GM12872 (cell line): Measurements from ENCODE around the gene GALNT14.

ENCODE experiments used
- CTCF ChIP-seq: IDR thresholded peaks from 3 replicates; pipeline ENCODE4 v1.5.1; 2011; ENCODE audit warnings: low read depth, mild to moderate bottlenecking, low read length, moderate library complexity; ENCODE audit not compliant: insufficient read depth

Gene GALNT14

DNA sequence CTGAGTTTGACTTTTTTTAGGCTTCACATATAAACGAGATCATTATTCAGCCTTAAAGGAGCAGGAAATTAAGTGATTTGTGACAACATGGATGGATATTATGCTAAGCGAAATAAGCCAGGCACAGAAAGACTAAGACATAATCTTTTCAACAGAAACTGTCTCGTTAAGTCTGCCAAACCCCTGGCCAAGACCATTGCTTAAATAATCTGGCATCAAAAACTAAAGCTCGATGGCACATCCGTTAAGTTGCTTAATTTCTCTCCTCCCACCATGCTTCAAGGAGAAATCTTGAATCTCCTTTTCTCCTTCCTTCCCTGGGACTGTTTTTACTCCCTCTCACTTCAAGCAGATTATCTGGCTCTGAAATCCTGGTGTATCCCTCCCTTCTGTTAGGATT, 140.3 kb downstream of the GALNT14 start:
- no peak for TF ChIP-seq CTCF

GRCh38 chr2:30994227-30995056, 143.8 kb downstream of the GALNT14 start:
- no peak for TF ChIP-seq CTCF

DNA sequence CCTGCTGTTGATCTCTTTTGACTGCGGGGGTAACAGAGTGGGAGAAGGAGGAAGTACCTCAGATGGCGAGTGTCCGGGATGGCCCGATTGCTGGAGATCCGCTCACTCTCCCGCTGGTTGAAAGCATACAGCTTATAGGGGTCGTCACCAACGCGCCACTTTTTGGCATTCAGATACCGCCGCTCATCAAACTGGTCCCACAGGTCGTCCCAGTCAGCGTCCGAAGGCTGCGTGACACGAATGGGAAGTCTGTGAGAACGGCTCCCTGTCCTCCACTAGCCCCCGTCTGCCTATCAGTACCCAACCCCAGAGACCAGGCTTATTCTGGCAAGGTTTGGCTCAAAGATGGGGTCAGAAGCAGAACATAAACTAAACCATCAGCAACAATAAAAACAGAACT, 145.5 kb downstream of the GALNT14 start:
- TF ChIP-seq CTCF = no peak

GRCh38 chr2:30990671-30991070, 147.6 kb downstream of the GALNT14 start:
- TF ChIP-seq CTCF = no peak

GRCh38 chr2:30990176-30990575, 148.1 kb downstream of the GALNT14 start:
- no peak for TF ChIP-seq CTCF

DNA sequence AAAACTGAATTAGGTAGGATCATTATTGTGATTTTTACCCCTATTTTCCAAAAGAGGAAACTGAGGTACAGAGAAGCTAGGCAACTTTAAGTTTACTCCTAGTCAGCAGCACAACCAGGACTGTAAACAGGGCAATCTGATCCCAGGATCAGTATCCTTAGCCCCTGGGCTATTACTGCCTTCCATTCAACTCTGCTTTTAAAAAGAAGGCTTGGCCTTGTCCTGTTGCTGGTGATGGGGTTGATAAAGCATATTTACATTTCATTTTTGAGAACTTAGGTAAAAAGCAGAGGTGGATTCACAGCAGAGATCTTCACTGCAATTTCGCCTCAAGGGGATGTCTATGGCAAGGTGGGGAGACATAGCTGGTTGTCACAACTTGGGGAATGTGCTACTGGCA, 148.5 kb downstream of the GALNT14 start:
- no peak for TF ChIP-seq CTCF

DNA sequence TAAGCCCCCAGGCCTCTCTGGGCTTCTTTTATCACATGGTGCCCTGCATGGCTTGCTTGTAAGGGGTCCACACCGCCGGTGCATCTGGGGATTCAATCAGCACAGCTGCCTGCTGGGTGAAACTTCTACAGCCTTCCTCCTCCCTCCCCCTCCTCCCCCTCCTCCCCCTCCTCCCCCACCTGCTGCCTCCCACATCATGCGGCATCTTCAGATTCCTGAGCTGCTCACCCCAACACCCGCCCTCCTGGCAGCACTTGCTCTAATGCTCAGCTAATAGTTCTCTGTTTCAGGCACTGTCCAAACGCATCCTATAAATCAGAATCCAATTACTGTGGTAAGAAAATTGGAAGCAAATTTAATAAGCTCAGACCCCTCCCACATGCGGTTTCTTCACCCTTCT, 150.7 kb downstream of the GALNT14 start:
- no peak for TF ChIP-seq CTCF
